Measurements from ENCODE around the gene KCNG1.

KCNG1 gene

DNA sequence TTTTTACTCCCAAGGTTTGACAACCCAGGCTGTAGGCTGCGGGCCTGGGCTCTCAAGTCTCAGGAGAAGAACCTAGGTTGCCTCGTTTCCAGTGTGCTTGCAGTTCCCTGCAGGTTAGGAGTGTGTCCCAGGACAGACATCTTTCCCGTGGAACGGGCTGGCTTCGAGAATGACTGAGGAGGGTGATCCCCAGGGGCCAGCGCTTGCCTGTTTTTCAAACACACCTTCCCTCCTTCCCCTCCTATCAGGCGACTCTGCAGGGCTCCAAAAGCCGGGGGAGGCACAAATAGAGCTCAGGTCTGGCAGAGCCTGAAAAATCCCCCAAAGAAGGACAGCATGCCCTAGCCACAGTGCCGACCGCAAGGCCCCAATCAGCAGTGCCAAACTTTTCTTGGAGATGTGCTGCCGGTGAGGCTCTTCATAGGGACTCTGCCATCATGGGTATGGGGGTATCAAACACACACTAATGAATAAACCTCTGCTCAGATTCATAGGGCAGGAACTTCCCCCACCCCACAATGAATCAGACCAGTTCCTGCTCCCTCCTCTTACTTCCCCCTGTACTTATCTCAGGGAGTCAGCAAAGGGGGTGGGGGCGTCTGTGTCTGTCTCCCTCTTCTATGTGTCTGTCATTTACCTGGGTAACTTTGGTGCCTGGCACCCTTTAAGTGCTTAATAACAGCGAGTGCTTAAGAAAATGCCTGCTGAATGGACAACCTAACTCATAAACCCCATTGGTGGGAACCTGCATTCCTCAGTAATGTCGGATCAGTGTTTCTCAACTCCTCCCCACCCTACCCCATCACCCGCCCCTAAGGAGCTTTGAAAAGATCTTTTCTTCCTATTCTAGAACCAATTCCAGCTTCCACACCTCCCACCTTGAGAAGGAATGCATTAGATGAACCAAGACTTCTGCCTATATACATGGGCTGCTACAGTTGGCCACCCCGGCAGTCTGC, 1.6 kb downstream of the KCNG1 start:
- H3K4me3 ChIP-seq (ENCODE audit: control insufficient read depth, low read depth, low read length): peak overlapping the region; percentile 54; the same call in 1 of the 2 replicates
- TF ChIP-seq, protein P1, sequence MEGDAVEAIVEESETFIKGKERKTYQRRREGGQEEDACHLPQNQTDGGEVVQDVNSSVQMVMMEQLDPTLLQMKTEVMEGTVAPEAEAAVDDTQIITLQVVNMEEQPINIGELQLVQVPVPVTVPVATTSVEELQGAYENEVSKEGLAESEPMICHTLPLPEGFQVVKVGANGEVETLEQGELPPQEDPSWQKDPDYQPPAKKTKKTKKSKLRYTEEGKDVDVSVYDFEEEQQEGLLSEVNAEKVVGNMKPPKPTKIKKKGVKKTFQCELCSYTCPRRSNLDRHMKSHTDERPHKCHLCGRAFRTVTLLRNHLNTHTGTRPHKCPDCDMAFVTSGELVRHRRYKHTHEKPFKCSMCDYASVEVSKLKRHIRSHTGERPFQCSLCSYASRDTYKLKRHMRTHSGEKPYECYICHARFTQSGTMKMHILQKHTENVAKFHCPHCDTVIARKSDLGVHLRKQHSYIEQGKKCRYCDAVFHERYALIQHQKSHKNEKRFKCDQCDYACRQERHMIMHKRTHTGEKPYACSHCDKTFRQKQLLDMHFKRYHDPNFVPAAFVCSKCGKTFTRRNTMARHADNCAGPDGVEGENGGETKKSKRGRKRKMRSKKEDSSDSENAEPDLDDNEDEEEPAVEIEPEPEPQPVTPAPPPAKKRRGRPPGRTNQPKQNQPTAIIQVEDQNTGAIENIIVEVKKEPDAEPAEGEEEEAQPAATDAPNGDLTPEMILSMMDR (IDR thresholded peaks at IDR 0.05; ENCODE audit: control insufficient read depth, insufficient read depth, low read depth, low read length, missing control alignments): no peak

GRCh38 chr20:51020657-51021056, 2.2 kb downstream of the KCNG1 start:
- DNase-seq (ENCODE audit: low read depth): no peak
- H3K4me3 ChIP-seq (ENCODE audit: control insufficient read depth, low read depth, low read length): no peak overlapping the region
- TF ChIP-seq, protein P1 (IDR thresholded peaks at IDR 0.05; ENCODE audit: control insufficient read depth, insufficient read depth, low read depth, low read length, missing control alignments): no peak

More for the DNA sequence above, 1.6 kb downstream of the KCNG1 start:
- DNase-seq (ENCODE audit: low read depth): no peak

- H3K4me3 ChIP-seq (ENCODE audit: control insufficient read depth, low read depth, low read length): no peak overlapping the region
- no peak for DNase-seq (ENCODE audit: low read depth)
- TF ChIP-seq, protein P1 (IDR thresholded peaks at IDR 0.05; ENCODE audit: control insufficient read depth, insufficient read depth, low read depth, low read length, missing control alignments): no peak
These were observed 3.0 kb downstream of the KCNG1 start for GRCh38 chr20:51019656-51020592.

- no peak for DNase-seq (ENCODE audit: low read depth)
- TF ChIP-seq, protein P1 (IDR thresholded peaks at IDR 0.05; ENCODE audit: control insufficient read depth, insufficient read depth, low read depth, low read length, missing control alignments): no peak
- no peak overlapping the region for H3K4me3 ChIP-seq (ENCODE audit: control insufficient read depth, low read depth, low read length)
These were observed 5.7 kb downstream of the KCNG1 start for GRCh38 chr20:51017251-51017650.

DNA sequence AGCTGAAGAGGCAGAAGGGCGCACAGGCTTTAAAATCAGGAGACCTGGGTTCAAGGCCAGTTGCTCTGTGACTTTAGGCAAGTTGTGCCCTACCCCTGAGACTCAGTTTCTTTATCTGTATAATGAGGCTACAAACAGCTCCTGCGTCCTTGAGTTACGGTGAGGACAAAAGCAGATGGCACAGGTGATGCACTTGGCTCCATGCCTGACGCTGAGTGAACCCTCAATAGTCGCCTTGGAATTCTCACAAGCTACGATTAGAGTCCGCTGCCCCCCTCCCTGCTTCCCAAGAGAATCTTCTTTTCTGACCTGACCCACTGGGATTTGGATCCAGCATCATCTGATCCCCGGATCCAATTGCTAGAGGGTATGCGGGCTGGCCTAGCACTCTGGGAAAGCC, 6.4 kb downstream of the KCNG1 start:
- no peak overlapping the region for H3K4me3 ChIP-seq (ENCODE audit: control insufficient read depth, low read depth, low read length)
- TF ChIP-seq, protein P1 (IDR thresholded peaks at IDR 0.05; ENCODE audit: control insufficient read depth, insufficient read depth, low read depth, low read length, missing control alignments): no peak
- no peak for DNase-seq (ENCODE audit: low read depth)

Measured in AG09309 (cell line).